Astrocyte of the hippocampus (primary cell): ENCODE results near the gene SKAP1.
"Not testable (repeated sequence)": the region's sequence is repeated elsewhere in the genome, so short reads cannot be mapped to it uniquely, and the experiment has no call there.

Source experiments
- DNase-seq: peaks from one replicate; pipeline ENCODE4 v3.0.0; 2011; ENCODE audit warnings: low read depth, low spot score

The SKAP1 gene

DNA sequence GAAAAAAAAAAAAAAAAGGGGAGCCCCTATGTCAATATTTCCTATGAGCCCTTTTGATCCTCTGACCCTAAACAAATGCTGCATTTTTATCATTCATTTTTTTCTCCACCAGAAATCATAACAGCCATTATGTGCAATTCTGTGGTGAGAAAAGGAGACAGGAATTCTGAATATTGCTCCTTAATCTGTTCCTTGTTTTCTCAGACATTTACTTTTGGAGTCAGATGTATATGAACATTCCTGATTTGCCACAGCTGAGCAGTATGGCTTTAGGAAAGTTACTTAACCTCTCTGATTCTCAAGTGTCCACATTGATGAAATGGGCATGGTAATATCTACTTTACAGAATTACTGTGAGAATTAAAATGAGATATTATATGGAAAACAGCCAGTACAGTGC, 144.4 kb downstream of the SKAP1 start:
- DNase-seq, result no peak

DNA sequence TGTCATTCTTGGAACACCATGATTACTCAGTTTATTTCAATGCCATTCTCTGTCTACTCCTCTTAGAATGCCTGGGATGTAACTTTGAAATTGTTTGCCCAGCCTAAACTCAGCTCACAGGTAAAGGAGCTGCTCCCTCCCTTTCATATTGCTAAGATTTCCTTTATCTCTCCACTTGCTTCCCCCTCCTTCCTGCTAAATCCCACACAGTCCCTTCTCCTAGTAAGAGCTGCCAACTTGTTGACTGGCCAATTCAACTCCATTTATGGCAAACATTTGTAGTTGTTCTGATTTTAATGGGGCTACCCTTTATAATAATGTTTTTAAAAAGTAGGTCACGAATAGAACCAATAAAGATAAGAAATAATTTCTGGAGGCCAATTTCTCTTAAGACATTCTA, 146.1 kb downstream of the SKAP1 start:
- no peak for DNase-seq

DNA sequence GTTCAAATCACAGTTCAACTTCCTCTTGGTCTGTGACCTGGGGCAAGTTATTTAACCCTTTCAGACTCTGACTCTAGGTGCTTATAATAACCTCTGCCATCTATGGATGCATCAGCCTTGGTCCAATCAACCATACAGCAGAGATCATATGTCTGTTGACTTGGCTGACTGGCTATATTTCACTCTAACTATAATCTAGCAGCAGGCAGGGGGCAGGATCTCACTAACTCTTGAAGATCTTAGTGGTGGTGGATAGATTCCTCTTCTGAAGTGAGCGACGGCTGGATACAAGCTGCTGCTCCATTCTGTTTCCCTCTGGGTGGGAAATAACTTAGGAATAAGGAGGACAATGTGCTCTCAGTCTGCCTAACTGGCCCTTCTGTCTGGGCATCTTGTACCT, 146.6 kb downstream of the SKAP1 start:
- DNase-seq, result no peak

DNA sequence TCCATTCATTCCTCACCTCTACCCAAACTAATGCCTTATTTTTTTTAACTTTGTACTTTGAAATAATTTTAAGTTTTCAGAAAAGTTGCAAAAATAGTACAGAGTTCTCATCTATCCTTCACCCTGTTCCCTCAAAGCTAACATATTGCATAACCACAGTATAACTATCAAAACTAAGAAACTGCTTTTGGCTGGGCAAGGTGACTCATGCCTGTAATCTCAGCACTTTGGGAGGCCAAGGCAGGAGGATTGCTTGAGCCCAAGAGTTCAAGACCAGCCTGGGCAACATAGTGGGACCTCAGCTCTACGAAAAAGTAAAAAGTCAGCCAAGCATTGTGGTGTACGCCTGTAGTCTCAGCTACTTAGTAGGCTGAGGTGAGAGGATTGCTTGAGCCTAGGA, 147.7 kb downstream of the SKAP1 start:
- DNase-seq, result no peak

DNA sequence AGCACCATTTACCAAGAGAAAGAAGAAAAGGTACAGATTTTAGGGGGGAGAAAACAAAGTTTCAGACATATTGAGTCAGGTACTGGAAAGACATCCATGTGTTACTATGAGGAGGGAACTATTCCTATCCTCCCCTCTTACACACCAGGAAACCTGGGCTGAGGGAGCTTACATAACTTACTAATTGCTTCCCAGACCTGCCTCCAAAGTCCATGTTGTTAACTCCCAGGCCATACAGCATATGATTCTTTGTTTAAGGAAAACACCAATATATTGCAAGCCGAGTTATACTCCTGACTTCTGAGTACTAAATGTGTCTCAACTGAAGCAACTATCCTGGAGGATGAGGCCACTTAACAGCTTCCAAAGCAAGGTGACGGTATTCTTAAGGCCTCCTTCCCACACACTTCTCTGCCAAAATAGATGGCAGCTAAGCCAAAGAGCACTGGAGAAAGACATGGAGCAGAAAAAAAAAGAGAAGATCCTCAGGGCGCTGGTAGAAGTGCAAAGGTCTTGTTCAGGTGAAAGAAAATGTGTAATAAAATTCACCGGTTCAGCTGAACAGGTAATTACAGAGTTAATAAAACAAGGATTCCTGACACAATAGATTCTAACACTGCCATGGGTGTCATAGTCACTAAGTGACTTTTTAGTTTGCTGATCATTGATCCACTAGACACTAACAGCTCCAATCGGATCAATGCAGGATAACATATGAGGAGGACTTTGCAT, 151.1 kb downstream of the SKAP1 start:
- DNase-seq, result no peak

DNA sequence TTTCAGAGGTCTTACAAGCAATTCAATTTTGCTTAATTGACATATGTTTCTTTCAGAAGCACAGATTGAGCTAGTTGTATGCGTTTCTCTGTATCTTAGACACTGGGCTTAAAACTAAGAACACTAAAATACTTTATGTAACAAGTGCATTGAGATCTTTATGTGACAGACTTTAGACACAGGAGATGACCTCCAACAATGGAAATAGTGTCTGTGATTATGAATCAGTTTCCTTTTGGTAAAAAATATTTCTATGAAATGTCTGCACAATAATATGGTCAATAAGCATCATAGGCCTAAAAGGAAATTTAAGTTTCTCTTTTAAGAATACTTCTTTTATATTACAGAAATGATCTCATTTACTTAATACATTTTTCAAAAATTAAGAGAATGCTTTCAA, 153.2 kb downstream of the SKAP1 start:
- DNase-seq, result no peak

DNA sequence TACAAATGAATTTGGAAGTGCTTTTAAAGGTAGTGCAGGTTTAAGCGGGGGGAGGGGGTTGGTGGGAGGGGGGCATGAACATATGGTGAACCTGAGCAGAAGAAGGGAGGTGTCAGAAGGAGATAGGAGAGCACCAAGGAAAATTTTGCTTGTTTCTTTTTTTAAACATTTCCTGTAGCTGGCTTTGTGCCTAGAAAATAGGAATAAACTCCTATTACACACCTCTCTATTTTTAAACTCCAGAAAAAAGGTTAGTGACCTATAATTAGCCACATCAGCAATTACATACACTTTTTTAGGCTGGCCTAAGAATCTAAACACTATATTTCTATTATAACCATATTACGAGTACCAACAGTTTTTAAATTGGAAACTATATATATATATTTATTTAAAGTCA, 159.1 kb downstream of the SKAP1 start:
- no peak for DNase-seq

DNA sequence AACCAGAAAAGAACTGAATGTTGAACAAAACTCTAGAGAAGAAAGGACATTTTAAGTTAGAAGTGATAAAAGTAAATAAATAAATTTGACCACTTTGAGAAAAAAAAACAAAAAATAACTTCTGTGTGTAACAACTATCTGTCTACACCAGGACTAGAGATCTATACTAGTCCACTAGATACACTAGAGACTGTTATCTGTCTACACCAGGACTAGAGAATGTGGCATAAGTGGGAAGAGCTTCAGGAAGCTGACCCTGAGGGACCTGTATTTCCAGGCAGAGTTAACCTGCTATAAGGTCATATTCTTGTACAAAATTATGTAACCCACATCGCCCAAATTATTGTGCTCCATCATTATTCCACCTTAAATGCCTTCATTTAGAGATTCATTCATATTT, 160.8 kb downstream of the SKAP1 start:
- no peak for DNase-seq

DNA sequence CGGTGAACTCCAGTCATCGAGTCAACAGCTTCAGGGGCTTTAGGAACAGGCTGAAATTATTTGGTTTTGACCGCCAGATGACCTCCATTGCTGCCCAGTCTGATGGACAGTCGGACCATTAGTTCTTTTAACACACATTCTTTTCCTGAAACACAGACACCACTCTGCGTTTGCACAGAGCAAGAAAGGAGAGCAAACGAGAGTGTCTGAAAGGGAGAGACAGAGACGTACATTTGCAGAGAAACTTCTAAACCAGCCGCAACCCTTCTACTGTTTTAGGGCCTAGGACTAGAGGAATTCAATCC, 166.3 kb downstream of the SKAP1 start:
- no peak for DNase-seq

DNA sequence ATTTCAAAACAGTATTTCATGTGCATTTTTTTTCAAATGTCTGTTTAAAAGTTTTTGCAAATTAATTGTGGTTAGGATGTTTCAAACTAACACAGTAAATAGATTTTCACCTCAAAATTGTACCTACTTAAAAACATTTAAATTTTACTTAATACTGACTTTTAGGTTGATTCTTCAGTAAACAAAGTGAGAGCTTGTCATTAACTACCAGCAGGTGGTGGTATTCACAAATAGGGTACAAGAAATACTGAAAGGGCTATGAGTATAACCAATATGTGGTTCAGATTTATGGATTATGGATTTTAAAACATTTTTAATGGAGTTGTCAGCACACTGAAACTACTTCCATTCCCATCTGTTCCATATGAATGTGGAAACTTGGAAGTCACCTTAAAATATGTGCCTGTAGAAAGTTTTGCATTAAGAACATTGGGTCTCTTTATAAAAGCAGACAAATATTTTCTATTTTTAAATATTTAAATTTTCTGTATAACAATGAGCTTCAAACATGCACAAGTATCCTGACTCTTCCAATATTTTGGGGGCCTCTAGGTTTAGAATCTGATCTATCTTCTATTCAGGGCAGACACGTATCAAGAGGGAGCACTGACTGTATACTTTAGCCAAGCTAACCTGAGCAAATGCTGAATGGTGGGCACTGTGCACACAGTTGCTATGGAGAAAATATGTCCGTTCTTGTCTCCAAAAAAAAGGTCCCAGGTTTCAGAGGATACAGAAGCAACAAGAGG, 166.9 kb downstream of the SKAP1 start:
- DNase-seq, result no peak

DNA sequence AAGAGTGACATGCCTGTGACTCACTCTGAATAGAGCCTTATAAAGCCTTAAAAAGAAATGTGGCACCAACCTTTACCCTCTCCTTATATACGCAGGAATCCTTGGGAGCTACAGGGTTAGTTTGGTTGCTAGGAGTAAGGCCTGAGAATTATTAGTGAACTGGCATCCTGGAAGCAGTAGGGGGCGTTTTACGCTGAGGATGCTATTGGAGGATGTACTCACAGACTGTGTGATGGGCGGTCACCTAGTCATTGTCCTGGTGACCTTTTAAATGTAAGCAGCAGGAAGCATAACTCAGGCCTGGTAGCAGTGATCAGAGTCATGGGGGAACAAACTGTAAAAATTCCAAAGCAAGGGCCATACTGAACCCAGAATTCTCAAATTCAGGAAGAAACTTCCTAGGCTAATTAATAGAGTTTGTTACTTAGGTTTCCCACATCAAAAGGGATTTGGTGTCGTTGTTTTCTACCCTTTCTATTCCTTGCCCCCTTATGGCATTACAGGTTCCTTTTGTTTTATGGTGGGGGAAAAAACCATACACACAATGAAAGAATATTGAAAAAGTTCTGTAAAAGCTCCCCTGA, 168.6 kb downstream of the SKAP1 start:
- DNase-seq, result no peak

DNA sequence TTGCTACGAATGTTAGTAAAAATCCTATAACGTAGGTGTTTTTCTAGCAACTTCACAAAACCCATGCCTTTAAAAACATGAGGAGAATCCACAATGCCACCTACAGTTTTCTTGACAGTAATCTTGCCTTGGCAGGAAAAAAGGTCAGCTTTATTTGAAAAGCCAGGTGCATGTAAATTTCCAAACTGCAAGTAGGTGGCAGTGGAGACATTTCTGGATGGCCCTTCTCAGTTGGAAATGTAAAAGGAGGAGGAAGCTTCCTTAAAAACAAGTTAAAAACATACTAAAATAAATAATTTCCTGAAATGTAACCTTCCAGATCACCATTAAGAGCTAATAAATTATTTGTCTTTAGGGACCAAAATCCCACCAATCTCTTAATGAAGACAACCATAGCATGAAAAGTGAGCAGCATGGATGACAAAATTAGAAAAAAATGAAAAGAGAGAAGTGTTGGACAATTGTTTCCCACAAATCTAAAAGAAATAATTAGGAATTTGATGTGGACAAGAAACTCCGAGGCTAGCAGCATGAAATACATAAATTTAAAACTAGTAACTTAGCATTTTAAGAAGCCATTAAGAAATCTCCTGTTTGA, 170.2 kb downstream of the SKAP1 start:
- peak; percentile 41 for DNase-seq

DNA sequence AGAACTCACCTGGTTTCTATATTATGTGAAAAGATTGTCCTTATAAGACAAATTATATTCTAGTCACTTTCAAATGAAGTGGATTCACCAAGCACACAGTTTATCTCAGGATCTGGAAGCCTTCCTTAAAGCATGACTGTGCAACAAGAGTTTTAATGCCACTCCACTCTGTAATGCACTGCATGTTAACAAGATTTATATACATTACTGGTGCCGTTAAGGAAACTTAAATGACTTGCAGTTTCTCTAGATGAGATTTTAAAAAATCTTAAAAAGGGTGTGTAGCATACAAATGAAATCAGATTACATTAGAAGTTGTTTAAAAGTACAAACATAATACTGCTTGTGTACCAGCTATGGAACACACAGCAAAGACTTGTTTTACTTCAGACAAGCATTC, 171.7 kb downstream of the SKAP1 start:
- DNase-seq, result no peak

DNA sequence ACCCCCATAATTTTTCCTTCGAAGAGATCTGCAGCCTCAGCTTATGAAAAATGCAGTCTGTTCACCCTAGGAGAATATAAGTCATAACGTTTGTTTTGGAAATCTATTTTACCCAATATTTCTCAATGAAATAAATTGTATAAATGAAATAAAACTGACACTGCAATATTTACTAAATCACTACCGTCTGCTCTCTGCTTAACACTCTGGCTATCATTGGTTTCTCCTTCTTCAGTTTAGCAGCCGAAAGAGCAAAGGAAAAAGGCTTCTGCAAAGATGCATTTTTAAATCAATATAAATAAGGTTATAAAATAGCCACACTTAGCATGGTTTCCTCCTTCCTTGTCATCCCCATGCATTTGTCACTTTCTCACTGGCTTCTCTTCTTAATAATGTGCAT, 174.3 kb downstream of the SKAP1 start:
- no peak for DNase-seq

DNA sequence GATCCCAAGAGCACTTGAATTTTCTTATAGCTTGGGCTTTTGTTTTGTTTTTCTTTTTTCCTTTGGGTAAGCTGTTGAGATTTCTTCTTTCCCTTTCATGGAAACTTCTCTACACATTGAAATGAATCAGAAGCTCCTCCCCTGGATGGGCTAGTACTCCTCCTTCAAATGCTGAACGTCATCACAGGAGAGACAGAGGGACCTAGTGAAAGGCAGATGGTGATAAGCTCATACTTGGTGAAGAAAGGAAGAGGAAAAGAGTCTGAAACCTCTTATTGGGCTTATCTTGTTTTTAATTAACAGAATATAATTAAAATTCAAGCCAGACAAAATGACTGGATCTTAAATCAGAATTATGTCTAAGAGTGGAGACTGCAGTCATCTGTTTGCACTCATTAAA, 175.1 kb downstream of the SKAP1 start:
- no peak for DNase-seq

DNA sequence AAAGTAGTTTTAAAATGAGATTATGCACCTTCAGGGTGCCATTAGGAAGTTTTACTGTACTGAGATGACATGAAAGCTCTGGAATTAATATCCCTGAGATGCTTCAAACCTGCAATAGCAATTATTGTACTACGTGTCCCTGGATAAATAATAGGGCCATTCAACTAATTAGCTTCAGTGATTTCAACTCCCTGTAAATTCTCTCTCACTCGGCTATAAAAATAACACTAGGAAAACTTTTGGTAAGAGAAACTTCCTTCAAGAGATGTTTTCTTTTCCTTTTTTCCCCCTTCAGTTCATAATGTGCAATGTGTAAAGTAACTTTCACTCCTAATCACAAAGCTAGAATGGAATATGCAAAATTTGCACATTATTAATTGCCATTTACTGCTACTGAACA, 176.0 kb downstream of the SKAP1 start:
- DNase-seq, result no peak

DNA sequence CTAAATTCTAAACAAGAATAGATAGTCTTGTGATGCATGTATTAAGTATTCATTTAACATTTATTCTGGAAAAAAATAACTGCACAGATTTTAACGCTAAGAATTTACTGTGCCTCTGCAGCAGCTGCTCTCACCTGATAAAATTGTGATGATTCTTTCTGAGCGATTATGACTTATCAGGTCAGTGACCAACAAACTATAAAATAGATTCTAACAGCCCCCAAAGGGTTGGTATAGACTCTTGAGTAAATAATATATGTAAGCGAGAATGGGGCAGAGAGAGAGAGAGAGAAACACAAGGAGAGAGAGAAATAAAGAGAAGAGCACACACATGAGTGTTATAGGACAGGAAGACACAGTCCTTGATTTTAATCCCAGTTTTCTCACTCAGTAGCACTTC, 178.1 kb downstream of the SKAP1 start:
- no peak for DNase-seq

DNA sequence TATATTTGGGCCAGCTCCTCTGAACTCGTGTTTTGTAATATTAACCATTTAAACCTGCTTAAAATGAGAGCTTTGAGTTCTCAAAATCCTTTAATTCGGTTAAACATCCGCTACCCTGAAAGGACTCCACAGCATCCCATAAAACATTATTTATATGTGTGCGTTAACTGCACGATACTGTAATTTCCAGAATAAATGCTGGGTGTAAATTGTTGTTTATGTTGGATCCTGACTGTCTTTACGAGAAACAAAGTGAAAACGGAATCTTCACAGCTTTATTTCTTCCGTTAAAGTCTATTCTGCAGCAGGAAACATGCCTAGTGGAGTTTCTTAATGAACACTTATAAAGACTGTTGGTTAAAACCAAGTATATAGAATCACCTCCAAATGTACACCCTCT, 179.1 kb downstream of the SKAP1 start:
- no peak for DNase-seq

DNA sequence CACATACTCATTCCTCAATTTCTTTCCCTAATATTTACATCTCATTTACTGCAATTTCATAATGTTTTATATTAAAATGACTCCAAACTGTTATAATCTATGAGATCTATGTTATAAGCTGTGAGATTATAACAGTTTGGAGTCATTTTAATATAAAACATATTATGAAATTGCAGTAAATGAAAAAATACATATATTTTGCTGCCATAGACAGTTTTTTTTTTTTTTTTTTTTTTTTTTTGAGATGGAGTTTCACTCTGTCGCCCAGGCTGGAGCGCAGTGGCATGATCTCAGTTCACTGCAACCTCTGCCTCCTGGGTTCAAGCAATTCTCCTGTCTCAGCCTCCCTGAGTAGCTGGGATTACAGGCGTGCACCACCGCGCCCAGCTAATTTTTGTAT, 180.0 kb downstream of the SKAP1 start:
- DNase-seq, result not testable (repeated sequence)

DNA sequence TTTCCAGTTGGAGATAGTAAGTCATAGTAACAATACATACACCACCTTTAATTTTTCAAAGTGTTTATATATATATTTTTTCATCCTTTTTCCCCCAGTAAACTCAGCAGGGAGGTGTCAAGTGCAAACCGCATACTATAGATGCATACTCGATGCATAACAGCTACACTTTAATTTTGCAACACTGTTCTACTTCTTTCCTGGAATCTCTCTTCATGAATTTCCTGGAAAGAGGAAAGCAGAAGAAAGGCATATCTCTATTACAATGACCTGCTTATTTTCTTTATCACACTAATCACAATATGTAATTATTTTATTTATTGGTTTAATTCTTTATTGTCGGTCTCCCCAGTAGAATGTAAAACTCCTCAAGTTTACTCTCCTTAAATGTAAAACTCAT, 182.4 kb downstream of the SKAP1 start:
- no peak for DNase-seq

DNA sequence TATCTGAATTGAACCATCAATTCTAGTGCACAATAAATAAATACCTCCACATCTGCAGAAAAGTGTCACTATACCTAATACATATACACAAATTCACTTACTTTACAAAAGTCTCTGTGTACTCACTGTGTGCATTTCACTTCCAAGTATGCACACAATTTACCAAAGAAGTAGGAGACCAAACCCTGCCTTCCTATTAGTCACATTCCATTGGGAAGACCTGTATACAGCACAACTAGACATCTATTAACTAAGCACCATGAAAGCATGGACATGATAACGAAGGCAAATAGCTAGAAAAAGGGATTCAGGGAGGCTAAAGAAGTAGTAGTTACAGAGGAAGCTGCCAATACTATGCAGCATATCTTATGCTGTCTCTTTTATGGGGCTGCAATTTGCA, 183.0 kb downstream of the SKAP1 start:
- DNase-seq, result no peak

DNA sequence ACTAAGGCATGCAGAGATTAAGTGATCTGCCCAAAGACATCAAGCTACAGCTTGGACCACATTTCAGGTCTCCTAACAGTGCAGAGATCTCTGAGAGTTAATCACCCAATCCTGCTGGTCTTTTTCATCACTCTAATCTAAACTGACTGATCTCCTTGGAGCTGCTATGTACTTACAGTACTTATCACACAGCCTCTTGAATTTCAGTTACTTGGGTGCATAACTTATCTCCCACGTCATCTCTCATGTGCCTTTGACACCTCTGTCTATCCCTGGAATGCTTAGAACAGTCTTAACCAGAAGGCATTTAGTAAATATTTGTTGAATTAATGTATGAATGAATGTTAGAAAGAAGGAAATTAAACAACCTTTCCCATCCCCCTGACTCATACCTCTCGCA, 183.4 kb downstream of the SKAP1 start:
- DNase-seq, result peak; percentile 55

DNA sequence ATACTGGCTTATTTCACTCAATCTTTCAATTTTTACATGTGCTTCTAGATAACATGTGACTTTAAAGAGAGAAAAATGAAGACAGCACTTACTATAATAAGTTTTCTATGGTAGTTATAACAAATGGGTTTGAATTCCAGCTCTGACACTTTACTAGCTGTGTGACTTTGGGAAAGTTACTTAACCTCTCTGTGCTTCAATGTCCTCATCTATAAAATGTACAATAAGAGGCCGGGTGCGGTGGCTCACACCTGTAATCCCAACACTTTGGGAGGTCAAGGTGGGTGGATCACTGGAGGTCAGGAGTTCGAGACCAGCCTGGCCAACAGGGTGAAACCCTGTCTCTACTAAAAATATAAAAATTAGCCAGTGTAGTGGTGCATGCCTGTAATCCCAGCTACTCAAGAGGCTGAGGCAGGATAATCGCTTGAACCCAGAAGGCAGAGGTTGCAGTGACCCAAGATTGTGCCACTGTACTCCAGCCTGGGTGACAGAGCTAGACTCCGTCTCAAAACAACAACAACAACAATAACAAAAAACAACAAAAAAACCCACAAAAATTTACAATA, 184.5 kb downstream of the SKAP1 start:
- DNase-seq, result not testable (repeated sequence)
